Ramos (cell line): Measurements from ENCODE around the gene TMEM236.

Source experiments
- in situ Hi-C: fragments of 300-500 bp; cut with MboI; formaldehyde crosslinking; loops from one replicate; pipeline ENCODE4 v1.14.3; 2022; ENCODE audit warnings: low sequenced_read_pairs; ENCODE audit not compliant: unreplicated experiment

TMEM236 gene

GRCh38 chr10:17783751-17784150 is 31.8 kb downstream of the TMEM236 start:
- in situ Hi-C loops = no loop called here

- in situ Hi-C loops = no loop called here
These were observed 32.7 kb downstream of the TMEM236 start for GRCh38 chr10:17784688-17785087.

- in situ Hi-C loops = no loop called here
These were observed 33.4 kb downstream of the TMEM236 start for GRCh38 chr10:17785276-17785930.

- in situ Hi-C loops = no loop called here
These were observed 35.3 kb downstream of the TMEM236 start for GRCh38 chr10:17787087-17787961.

- in situ Hi-C loops = no loop called here
These were observed 36.6 kb downstream of the TMEM236 start for GRCh38 chr10:17788646-17789045.

GRCh38 chr10:17789396-17789795 is 37.4 kb downstream of the TMEM236 start:
- in situ Hi-C loops = no loop called here

- in situ Hi-C loops = no loop called here
These were observed 38.6 kb downstream of the TMEM236 start for GRCh38 chr10:17790651-17791050.

- in situ Hi-C loops = no loop called here
These were observed 41.0 kb downstream of the TMEM236 start for GRCh38 chr10:17792991-17793390.

- in situ Hi-C loops = no loop called here
These were observed 42.0 kb downstream of the TMEM236 start for GRCh38 chr10:17793823-17794644.

GRCh38 chr10:17795083-17795482 is 43.1 kb downstream of the TMEM236 start:
- in situ Hi-C loops = no loop called here

- in situ Hi-C loops = no loop called here
These were observed 44.0 kb downstream of the TMEM236 start for GRCh38 chr10:17795813-17796594.

GRCh38 chr10:17801507-17801906 is 49.5 kb downstream of the TMEM236 start:
- in situ Hi-C loops = no loop called here

GRCh38 chr10:17802350-17802749 is 50.3 kb downstream of the TMEM236 start:
- in situ Hi-C loops = no loop called here

GRCh38 chr10:17802976-17803375 is 51.0 kb downstream of the TMEM236 start:
- in situ Hi-C loops = no loop called here

- in situ Hi-C loops = no loop called here
These were observed 53.3 kb downstream of the TMEM236 start for GRCh38 chr10:17805330-17805729.

- in situ Hi-C loops = no loop called here
These were observed 54.0 kb downstream of the TMEM236 start for GRCh38 chr10:17805921-17806577.

- in situ Hi-C loops = no loop called here
These were observed 57.2 kb downstream of the TMEM236 start, which contains the start of gene MRC1 for GRCh38 chr10:17808971-17809841. MRC1 (plus strand) TSS chr10:17809348; CDS start chr10:17809466, 118 bp downstream.

- in situ Hi-C loops = no loop called here
These were observed 59.3 kb downstream of the TMEM236 start for GRCh38 chr10:17811146-17811865.
